Heart right ventricle (tissue), 16 donors: ENCODE data around the gene JAGN1. TPM values are rescaled to one million over a fixed set of nuclear protein-coding genes. Genes with fewer than 3 reads are reported as not detected.

Experiments
- ATAC-seq, 8 donors: fragments of 200-7000 bp; cut with Tn5 transposase; one replicate each; pipeline ENCODE4 v1.9.1; 2020; ENCODE audit warnings: mild to moderate bottlenecking in 8 of 8, moderate library complexity in 8 of 8, moderate number of reproducible peaks in 1 of 8
- DNase-seq, 2 donors: peaks; one replicate each; pipeline ENCODE4 v3.0.0-alpha.2; 2020
- H3K27ac ChIP-seq, 10 donors: fragments of 200-600 bp; sonication (generic) in 2 of 10; one replicate each; pipeline versions ENCODE4 v1.5.0 to v1.8.0; 2020 to 2022; ENCODE audit warnings: mild to moderate bottlenecking in 3 of 10
- H3K27me3 ChIP-seq, 7 donors: fragments of 200-600 bp; one replicate each; pipeline ENCODE4 v1.8.0; 2021 to 2022; ENCODE audit warnings: mild to moderate bottlenecking in 2 of 7
- H3K36me3 ChIP-seq, 9 donors: fragments of 200-600 bp; sonication (generic) in 1 of 9; one replicate each; pipeline versions ENCODE4 v1.5.0 to v1.8.0; 2020 to 2022; ENCODE audit warnings: mild to moderate bottlenecking in 2 of 9
- H3K4me1 ChIP-seq, 9 donors: fragments of 200-600 bp; sonication (generic) in 1 of 9; one replicate each; pipeline versions ENCODE4 v1.5.0 to v1.8.0; 2020 to 2022; ENCODE audit warnings: mild to moderate bottlenecking in 4 of 9
- H3K4me3 ChIP-seq, 10 donors: fragments of 200-600 bp; sonication (generic) in 2 of 10; one replicate each; pipeline versions ENCODE4 v1.5.0 to v1.8.0; 2020 to 2022; ENCODE audit warnings: mild to moderate bottlenecking in 7 of 10, moderate library complexity in 2 of 10
- H3K9me3 ChIP-seq, 11 donors: fragments of 200-600 bp in 10 of 11; sonication (generic) in 2 of 11; one replicate each; pipeline versions ENCODE4 v1.5.0 to v1.8.0; 2013 to 2022; ENCODE audit warnings: mild to moderate bottlenecking in 2 of 11, control low read depth in 1 of 11, moderate library complexity in 1 of 11
- WGBS, 2 donors: extraction: QIAGEN DNeasy Blood & Tissue Kit; methylation state at CpG; one replicate each; pipeline ENCODE4 v1.1.7; 2013; ENCODE audit warnings: inconsistent platforms in 1 of 2; 5-methylcytosine and 5-hydroxymethylcytosine counted together
- intact Hi-C, 10 donors: fragments of 100-400 bp; cut with DNase I; formaldehyde crosslinking; loops; one replicate each; pipeline versions ENCODE4 v1.11.1 to v1.14.2; 2022
- polyA plus RNA-seq, 2 donors: library from polyadenylated mRNA; stranded (reverse); fragments of 200-250 nt; gene quantifications; one replicate each; pipeline ENCODE4 v1.2.3, GENCODE V29; 2013
- total RNA-seq, 10 donors: library from RNA; stranded (reverse); fragmentation: NEBNext Ultra II Directional in 3 of 10; extraction: Animal tissue kit (Norgen Biotek cat#: 25700) in 3 of 10; gene quantifications; one replicate each; pipeline versions ENCODE4 v1.2.1 to v1.2.4, GENCODE V29; 2021 to 2023
- TF ChIP-seq, protein P1 (sequence below), 9 donors: fragments of 200-600 bp; sonication (generic) in 2 of 9; IDR thresholded peaks; one replicate each; pipeline versions ENCODE4 v1.5.0 to v1.8.0; 2021 to 2022; ENCODE audit warnings: antibody characterized with exemption in 9 of 9, mild to moderate bottlenecking in 5 of 9, moderate library complexity in 1 of 9
- donor health status: Arrhythmogenic right ventricular cardiomyopathy.
- donor health status: ischemic (EF 13 %, LVEDD 7.1; RV severe dilation, severe dysfunction).
- donor health status: healthy with polysubstance abuse.
- donor health status: DM: no; HTN: yes; CAD: no.
- donor health status: DM: no; HTN: no; CAD: no.
- donor health status: ischemic (EF 25% LVEDD 6.9; RV normal size, moderate dysfunction).
- donor health status: ischemic (EF 25% LVEDD 5.7; RV mildly dilated, moderate dysfunction).
- donor health status: healthy.
- donor health status: DM: yes; HTN: yes; CAD: no.
- donor health status: Ischemic cardiomyopathy.
- donor health status: ischemic (EF 35%, LVEDD 5.7; RV mildly dilated, moderate dysfunction).
- donor health status: nonischemic (EF 11% LVEDD 7.7; RV severe dilation, severe dysfunction).
- donor health status: DM: yes; HTN: yes; CAD: no.
- donor health status: PGD.
- donor health status: ischemic (EF 29% LVEDD 5.4; RV normal size, mild dysfunction).
- donor health status: nonischemic (EF 23%, LVEDD 6.1; RV moderate dilation, normal function).

Gene JAGN1
- total and polyA plus RNA-seq, 12 donors = 13.8 to 69.3 (median 18.8) TPM

DNA sequence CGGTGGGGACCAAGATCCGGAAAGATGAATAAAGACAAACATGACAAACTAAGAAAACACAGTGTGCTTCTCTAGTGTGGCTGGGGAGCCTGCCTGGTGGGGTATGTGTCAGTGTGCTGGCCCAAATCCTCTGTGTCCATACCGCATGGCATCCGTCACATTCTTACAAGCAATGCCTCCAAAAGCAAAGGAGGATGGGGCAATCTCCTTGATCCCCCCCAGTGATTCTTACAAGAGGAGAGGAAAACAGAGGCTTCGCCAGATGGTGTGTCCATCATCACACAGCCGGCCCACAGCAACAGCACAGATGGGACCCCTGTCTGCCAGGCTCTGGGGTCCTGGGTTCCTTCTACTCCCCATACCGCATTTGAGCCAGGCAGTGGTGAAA is 25.9 kb downstream of the JAGN1 start:
- Histone ChIP-seq H3K27ac (peak overlapping the region; percentile 70 to 97 (median 88)), H3K36me3 (peaks cover 0 to 24% (median 0%) of the 10 kb centered on the region in 9 donors), H3K27me3 (no peaks in the 10 kb centered on the region), H3K9me3 (no peaks in the 10 kb centered on the region), H3K4me1 (peaks cover 11 to 42% (median 30%) of the 10 kb centered on the region in 9 donors), H3K4me3 (peak overlapping the region; percentile 50 to 79 (median 65))
- WGBS, 2 donors = 43 to 46% methylated on average over 7 of the region's 7 CpGs
- intact Hi-C loops = loop anchor here in 3 of 10 donors (5.0 to 10.0 kb wide), 4 partner anchors 54 to 74 kb away; partner anchors contain the start of gene RPUSD3 (in 2 of the 3)
- DNase-seq = no peak
- ATAC-seq = peak in 3 of 8 donors; percentile 2 to 11 (median 4)
- TF ChIP-seq, protein P1, sequence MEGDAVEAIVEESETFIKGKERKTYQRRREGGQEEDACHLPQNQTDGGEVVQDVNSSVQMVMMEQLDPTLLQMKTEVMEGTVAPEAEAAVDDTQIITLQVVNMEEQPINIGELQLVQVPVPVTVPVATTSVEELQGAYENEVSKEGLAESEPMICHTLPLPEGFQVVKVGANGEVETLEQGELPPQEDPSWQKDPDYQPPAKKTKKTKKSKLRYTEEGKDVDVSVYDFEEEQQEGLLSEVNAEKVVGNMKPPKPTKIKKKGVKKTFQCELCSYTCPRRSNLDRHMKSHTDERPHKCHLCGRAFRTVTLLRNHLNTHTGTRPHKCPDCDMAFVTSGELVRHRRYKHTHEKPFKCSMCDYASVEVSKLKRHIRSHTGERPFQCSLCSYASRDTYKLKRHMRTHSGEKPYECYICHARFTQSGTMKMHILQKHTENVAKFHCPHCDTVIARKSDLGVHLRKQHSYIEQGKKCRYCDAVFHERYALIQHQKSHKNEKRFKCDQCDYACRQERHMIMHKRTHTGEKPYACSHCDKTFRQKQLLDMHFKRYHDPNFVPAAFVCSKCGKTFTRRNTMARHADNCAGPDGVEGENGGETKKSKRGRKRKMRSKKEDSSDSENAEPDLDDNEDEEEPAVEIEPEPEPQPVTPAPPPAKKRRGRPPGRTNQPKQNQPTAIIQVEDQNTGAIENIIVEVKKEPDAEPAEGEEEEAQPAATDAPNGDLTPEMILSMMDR (IDR thresholded peaks at IDR 0.05) = no peak

DNA sequence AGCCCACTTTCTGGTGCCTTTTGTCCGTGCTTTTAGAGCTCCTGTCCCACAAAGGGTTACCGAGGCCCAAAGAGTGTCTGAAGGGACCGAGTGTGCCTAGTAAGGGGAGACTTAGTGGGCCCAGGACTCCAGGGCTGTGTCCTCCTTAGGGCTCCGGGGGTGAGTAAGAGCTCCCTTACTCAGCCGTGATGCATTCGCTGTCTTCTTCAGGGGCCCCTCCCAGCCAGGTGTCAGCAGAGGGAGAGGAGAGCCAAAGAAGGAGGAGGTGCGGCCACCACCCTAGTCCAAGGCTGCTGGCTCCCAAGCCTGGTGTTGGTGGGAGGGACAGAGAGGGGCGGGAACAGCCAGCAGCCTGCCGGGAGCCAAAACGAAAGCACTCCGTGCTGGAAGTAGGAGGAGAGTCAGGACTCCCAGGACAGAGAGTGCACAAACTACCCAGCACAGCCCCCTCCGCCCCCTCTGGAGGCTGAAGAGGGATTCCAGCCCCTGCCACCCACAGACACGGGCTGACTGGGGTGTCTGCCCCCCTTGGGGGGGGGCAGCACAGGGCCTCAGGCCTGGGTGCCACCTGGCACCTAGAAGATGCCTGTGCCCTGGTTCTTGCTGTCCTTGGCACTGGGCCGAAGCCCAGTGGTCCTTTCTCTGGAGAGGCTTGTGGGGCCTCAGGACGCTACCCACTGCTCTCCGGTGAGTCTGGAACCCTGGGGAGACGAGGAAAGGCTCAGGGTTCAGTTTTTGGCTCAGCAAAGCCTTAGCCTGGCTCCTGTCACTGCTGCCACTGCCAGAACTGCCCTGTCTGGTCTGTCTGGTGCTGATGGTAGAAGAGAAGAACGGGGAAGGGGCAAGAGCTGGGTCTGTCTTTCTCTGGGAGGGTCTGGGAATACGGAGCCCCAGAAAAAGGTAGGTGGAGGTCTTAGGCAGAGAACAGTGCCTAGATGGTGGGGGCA is 26.6 kb downstream of the JAGN1 start, which contains the start of gene IL17RC:
IL17RC (plus strand) TSS at position 365 of the 947 bp plus-strand sequence; CDS start at position 583, 218 bp downstream.
- H3K9me3 ChIP-seq = no peaks in the 10 kb centered on the region
- DNase-seq = peak; percentile 83 to 89
- peaks cover 11 to 42% (median 30%) of the 10 kb centered on the region in 9 donors for H3K4me1 ChIP-seq
- H3K27me3 ChIP-seq = no peaks in the 10 kb centered on the region
- WGBS, 2 donors = 5 to 7% methylated on average over 19 of the region's 19 CpGs
- intact Hi-C loops = loop anchor here in 3 of 10 donors (5.0 to 10.0 kb wide), 4 partner anchors 55 to 75 kb away; partner anchors contain the start of gene RPUSD3 (in 2 of the 3)
- TF ChIP-seq, protein P1 (IDR thresholded peaks at IDR 0.05) = no peak
- H3K36me3 ChIP-seq = peaks cover 0 to 27% (median 0%) of the 10 kb centered on the region in 9 donors
- H3K4me3 ChIP-seq = peak within 1 kb of the TSS; percentile 51 to 79 (median 65)
- peak; percentile 88 to 96 (median 93) for ATAC-seq
- H3K27ac ChIP-seq = peak within 1 kb of the TSS; percentile 84 to 97 (median 88)

DNA sequence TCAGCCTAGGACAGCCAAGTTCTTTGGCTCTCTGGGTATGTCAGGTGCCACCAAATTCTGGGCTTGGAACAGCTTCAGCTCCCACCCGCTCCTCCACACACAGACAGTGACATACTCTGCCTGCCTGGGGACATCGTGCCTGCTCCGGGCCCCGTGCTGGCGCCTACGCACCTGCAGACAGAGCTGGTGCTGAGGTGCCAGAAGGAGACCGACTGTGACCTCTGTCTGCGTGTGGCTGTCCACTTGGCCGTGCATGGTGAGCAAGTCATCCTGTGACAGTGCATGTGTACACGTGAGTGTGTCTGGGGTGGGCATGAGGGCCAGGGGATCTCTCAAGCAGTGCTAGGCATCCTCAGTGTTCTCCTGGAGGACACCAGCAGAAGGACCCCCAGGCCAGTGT is 27.4 kb downstream of the JAGN1 start:
- Histone ChIP-seq H3K4me1 (peaks cover 11 to 42% (median 30%) of the 10 kb centered on the region in 9 donors), H3K36me3 (peaks cover 0 to 31% (median 0%) of the 10 kb centered on the region in 9 donors), H3K27me3 (no peaks in the 10 kb centered on the region), H3K27ac (peak overlapping the region in 9 of 10 donors; percentile 84 to 97 (median 88)), H3K4me3 (peak overlapping the region in 9 of 10 donors; percentile 50 to 79 (median 65)), H3K9me3 (no peaks in the 10 kb centered on the region)
- ATAC-seq = peak in 2 of 8 donors; percentile 2 to 23
- TF ChIP-seq, protein P1 (IDR thresholded peaks at IDR 0.05) = no peak
- 64 to 66% methylated on average over 10 of the region's 10 CpGs for WGBS, 2 donors
- intact Hi-C loops = loop anchor here in 3 of 10 donors (5.0 to 10.0 kb wide), 4 partner anchors 56 to 76 kb away; partner anchors contain the start of gene RPUSD3 (in 2 of the 3)
- no peak for DNase-seq
